H9 (cell line): ENCODE data around the gene ADRB1. TPM values are rescaled to one million over a fixed set of nuclear protein-coding genes. Genes with fewer than 3 reads are reported as not detected.

ENCODE experiments used
- DNase-seq: peaks from one replicate; pipeline ENCODE4 v3.0.0-alpha.2; 2017
- H2AFZ ChIP-seq: one replicate; pipeline ENCODE4 v1.6.1; 2013; ENCODE audit warnings: mild to moderate bottlenecking, low read length, control low read depth, moderate library complexity
- H2AK5ac ChIP-seq: 2 replicates; pipeline ENCODE4 v1.6.1; 2013; ENCODE audit warnings: low read length, control low read depth, mixed read lengths; ENCODE audit not compliant: insufficient read length
- H2BK120ac ChIP-seq: one replicate; pipeline ENCODE4 v1.6.1; 2013; ENCODE audit warnings: low read depth, mild to moderate bottlenecking, low read length, control low read depth, inconsistent platforms; ENCODE audit not compliant: poor library complexity, severe bottlenecking
- H2BK12ac ChIP-seq: 2 replicates; pipeline ENCODE4 v1.6.1; 2013; ENCODE audit warnings: low read length, control low read depth, mixed read lengths, low read depth; ENCODE audit not compliant: insufficient read length
- H2BK15ac ChIP-seq: 2 replicates; pipeline ENCODE4 v1.6.1; 2013; ENCODE audit warnings: low read depth, low read length, control low read depth
- H2BK20ac ChIP-seq: one replicate; pipeline ENCODE4 v1.6.1; 2013; ENCODE audit warnings: low read depth, mild to moderate bottlenecking, low read length, control low read depth, inconsistent platforms; ENCODE audit not compliant: poor library complexity, severe bottlenecking
- H2BK5ac ChIP-seq: 2 replicates; pipeline ENCODE4 v1.6.1; 2013; ENCODE audit warnings: low read length, control low read depth, mixed read lengths; ENCODE audit not compliant: insufficient read length
- H3K14ac ChIP-seq: 2 replicates; pipeline ENCODE4 v1.6.1; 2013; ENCODE audit warnings: low read length, control low read depth; ENCODE audit not compliant: insufficient read depth
- H3K18ac ChIP-seq: 2 replicates; pipeline ENCODE4 v1.6.1; 2013; ENCODE audit warnings: low read depth, mild to moderate bottlenecking, mixed read lengths, low read length, control low read depth; ENCODE audit not compliant: insufficient read length
- H3K23ac ChIP-seq: 2 replicates; pipeline ENCODE4 v1.6.1; 2013; ENCODE audit warnings: low read length, control low read depth, mixed read lengths, low read depth; ENCODE audit not compliant: insufficient read length
- H3K23me2 ChIP-seq: 2 replicates; pipeline ENCODE4 v1.6.1; 2013; ENCODE audit warnings: low read depth, mild to moderate bottlenecking, mixed read lengths, low read length, control low read depth; ENCODE audit not compliant: insufficient read length, poor library complexity, severe bottlenecking
- H3K27ac ChIP-seq: 2 replicates; pipeline ENCODE4 v1.5.1; 2013; ENCODE audit warnings: low read length, control low read depth, mixed read lengths, low read depth; ENCODE audit not compliant: insufficient read length
- H3K27me3 ChIP-seq: 2 replicates; pipeline ENCODE4 v1.6.1; 2013; ENCODE audit warnings: low read length, control low read depth, inconsistent platforms; ENCODE audit not compliant: insufficient read depth
- H3K4ac ChIP-seq: 2 replicates; pipeline ENCODE4 v1.6.1; 2013; ENCODE audit warnings: low read depth, mild to moderate bottlenecking, control low read depth, inconsistent platforms, low read length, moderate library complexity
- H3K4me1 ChIP-seq: 2 replicates; pipeline ENCODE4 v1.6.1; 2013; ENCODE audit warnings: low read length, control low read depth, inconsistent platforms; ENCODE audit not compliant: insufficient read depth
- H3K4me2 ChIP-seq: 2 replicates; pipeline ENCODE4 v1.6.1; 2013; ENCODE audit warnings: low read length, control low read depth, mixed read lengths; ENCODE audit not compliant: insufficient read length, insufficient read depth
- H3K56ac ChIP-seq: 2 replicates; pipeline ENCODE4 v1.6.1; 2013; ENCODE audit warnings: low read depth, mild to moderate bottlenecking, mixed read lengths, low read length, control low read depth; ENCODE audit not compliant: insufficient read length
- H3K79me1 ChIP-seq: 2 replicates; pipeline ENCODE4 v1.6.1; 2013; ENCODE audit warnings: low read depth, mild to moderate bottlenecking, moderate library complexity, low read length, control low read depth, inconsistent platforms; ENCODE audit not compliant: insufficient read depth, poor library complexity, severe bottlenecking
- H3K79me2 ChIP-seq: 2 replicates; pipeline ENCODE4 v1.6.1; 2013; ENCODE audit warnings: low read length, control low read depth, inconsistent platforms; ENCODE audit not compliant: insufficient read depth
- H3K9ac ChIP-seq: 2 replicates; pipeline ENCODE4 v1.6.1; 2013; ENCODE audit warnings: low read length, control low read depth, mixed read lengths; ENCODE audit not compliant: insufficient read length; ENCODE audit errors: extremely low read depth
- H3K9me3 ChIP-seq: one replicate; pipeline ENCODE4 v1.6.1; 2013; ENCODE audit warnings: low read depth, low read length, inconsistent platforms; ENCODE audit not compliant: control insufficient read depth
- H3T11ph ChIP-seq: one replicate; pipeline ENCODE4 v1.6.1; 2013; ENCODE audit warnings: mild to moderate bottlenecking, low read length, control low read depth, inconsistent platforms
- H4K20me1 ChIP-seq: one replicate; pipeline ENCODE4 v1.6.1; 2013; ENCODE audit not compliant: control insufficient read depth, insufficient read length, insufficient read depth
- H4K5ac ChIP-seq: 2 replicates; pipeline ENCODE4 v1.6.1; 2013; ENCODE audit warnings: low read depth, mild to moderate bottlenecking, mixed read lengths, low read length, control low read depth; ENCODE audit not compliant: insufficient read length
- H4K8ac ChIP-seq: replicated peaks from 2 replicates; pipeline ENCODE4 v1.6.1; 2013; ENCODE audit warnings: low read length, control low read depth, mixed read lengths, low read depth; ENCODE audit not compliant: insufficient read length
- H4K91ac ChIP-seq: 2 replicates; pipeline ENCODE4 v1.6.1; 2013; ENCODE audit warnings: low read depth, mild to moderate bottlenecking, moderate library complexity, mixed read lengths, low read length, control low read depth; ENCODE audit not compliant: insufficient read length
- H3K27ac Mint-ChIP-seq, 3 experiments: 2 replicates in 2 of 3; 3 replicates in 1 of 3; pipeline ENCODE4 v1.8.0; 2020 to 2021; ENCODE audit warnings: mixed read lengths in 3 of 3, mild to moderate bottlenecking in 1 of 3, moderate library complexity in 1 of 3
- H3K27me3 Mint-ChIP-seq: 2 replicates; pipeline ENCODE4 v1.8.0; 2021; ENCODE audit warnings: low read depth, mild to moderate bottlenecking, moderate library complexity, mixed read lengths
- H3K36me3 Mint-ChIP-seq, 3 experiments: 2 replicates in 2 of 3; 3 replicates in 1 of 3; pipeline ENCODE4 v1.8.0; 2020 to 2021; ENCODE audit warnings: low read depth in 3 of 3, mixed read lengths in 3 of 3; ENCODE audit not compliant: insufficient read depth in 1 of 3
- H3K4me1 Mint-ChIP-seq, 2 experiments: 2 replicates each; pipeline ENCODE4 v1.8.0; 2020; ENCODE audit warnings: mixed read lengths in 2 of 2
- H3K4me3 Mint-ChIP-seq, 2 experiments: 2 replicates in 1 of 2; 3 replicates in 1 of 2; pipeline ENCODE4 v1.8.0; 2020 to 2021; ENCODE audit warnings: mild to moderate bottlenecking in 2 of 2, mixed read lengths in 2 of 2, moderate library complexity in 1 of 2
- H3K9me3 Mint-ChIP-seq, 2 experiments: 2 replicates in 1 of 2; 3 replicates in 1 of 2; pipeline ENCODE4 v1.8.0; 2020; ENCODE audit warnings: mild to moderate bottlenecking in 2 of 2, mixed read lengths in 2 of 2, moderate library complexity in 1 of 2
- CTCF ChIP-seq: fragments of 200-600 bp; sonication (generic); conservative IDR thresholded peaks from 3 replicates; pipeline ENCODE4 v1.8.0; 2021; ENCODE audit warnings: antibody characterized with exemption, mild to moderate bottlenecking
- WGBS: extraction: QIAGEN DNeasy Blood & Tissue Kit; methylation state at CpG from one replicate; pipeline ENCODE4 v1.1.7; 2013; ENCODE audit warnings: missing lambda C conversion rate, low lambda C conversion rate, mixed read lengths; ENCODE audit not compliant: insufficient read length; ENCODE audit errors: extremely low coverage; 5-methylcytosine and 5-hydroxymethylcytosine counted together
- total RNA-seq: library from RNA; stranded (reverse); gene quantifications from 2 replicates; pipeline ENCODE4 v1.2.1, GENCODE V29; 2021

ADRB1 gene
- total RNA-seq, 1 experiment from 2014 or later = 0.13 TPM

- no peak overlapping the region for H4K91ac ChIP-seq
- no peaks in the 10 kb centered on the region for H3K23me2 ChIP-seq
- no CpG with 5 or more reads among the region's 4 CpGs for WGBS
- H3K4ac ChIP-seq = no peak overlapping the region
- H3K36me3 Mint-ChIP-seq = no peaks in the 10 kb centered on the region
- H3K56ac ChIP-seq = no peak overlapping the region
- H3K79me2 ChIP-seq = no peaks in the 10 kb centered on the region
- DNase-seq = no peak
- no peak overlapping the region for H2AFZ ChIP-seq
- peaks cover 30% of the 10 kb centered on the region for H3K27me3 Mint-ChIP-seq
- no peak overlapping the region for H3K4me3 Mint-ChIP-seq
- no peak overlapping the region for H2BK15ac ChIP-seq
- H3K9me3 ChIP-seq = no peaks in the 10 kb centered on the region
- no peak for TF ChIP-seq CTCF
- no peak overlapping the region for H4K8ac ChIP-seq
- H4K5ac ChIP-seq = no peak overlapping the region
- no peak overlapping the region for H2BK12ac ChIP-seq
- H3K14ac ChIP-seq = no peak overlapping the region
- H3K18ac ChIP-seq = no peak overlapping the region
- no peaks in the 10 kb centered on the region for H3K9me3 Mint-ChIP-seq
- no peak overlapping the region for H3K4me2 ChIP-seq
- no peak overlapping the region for H2BK20ac ChIP-seq
- no peaks in the 10 kb centered on the region for H3K27me3 ChIP-seq
- no peak overlapping the region for H3K27ac Mint-ChIP-seq
- H3K4me1 ChIP-seq = no peaks in the 10 kb centered on the region
- no peak overlapping the region for H2BK120ac ChIP-seq
- H3K27ac ChIP-seq = no peak overlapping the region
- no peak overlapping the region for H3T11ph ChIP-seq
- no peak overlapping the region for H2BK5ac ChIP-seq
- H3K4me1 Mint-ChIP-seq = 0 out of 4 replicates have a peak, but pooled peaks cover 0 to 2% of the 10 kb centered on the region in 2 experiments
- no peak overlapping the region for H2AK5ac ChIP-seq
- H3K23ac ChIP-seq = no peak overlapping the region
- no peak overlapping the region for H3K9ac ChIP-seq
- no peaks in the 10 kb centered on the region for H4K20me1 ChIP-seq
- no peaks in the 10 kb centered on the region for H3K79me1 ChIP-seq
Measured at GRCh38 chr10:114053946-114054345, 10.3 kb downstream of the ADRB1 start.
